Keratinocyte (primary cell): ENCODE measurements around the gene FEZF1. TPM values are rescaled to one million over a fixed set of nuclear protein-coding genes. Genes with fewer than 3 reads are reported as not detected.
A peak's percentile ranks its signal among the peaks of the same experiment; 100 is the strongest.

ENCODE experiments used
- DNase-seq: peaks from one replicate; pipeline ENCODE4 v3.0.0-alpha.2; 2011; ENCODE audit warnings: low read depth, missing footprints, low spot score
- FAIRE-seq: peaks from 2 replicates; lab custom pipeline; 2011; peaks lifted over from hg19 to GRCh38; lab: Jason Lieb, UNC
- H2AFZ ChIP-seq: 2 replicates; pipeline ENCODE4 v1.6.0; 2012; ENCODE audit warnings: low read length, control low read depth, inconsistent platforms; ENCODE audit not compliant: control insufficient read depth
- H3K27ac ChIP-seq: 2 replicates; pipeline ENCODE4 v1.5.1; 2011; ENCODE audit warnings: low read length; ENCODE audit not compliant: control insufficient read depth, insufficient read depth
- H3K27me3 ChIP-seq: 3 replicates; pipeline ENCODE4 v1.6.0; 2011; ENCODE audit warnings: low read length; ENCODE audit not compliant: control insufficient read depth, insufficient read depth; ENCODE audit errors: extremely low read depth
- H3K36me3 ChIP-seq, 2 experiments: 2 replicates in 1 of 2; 3 replicates in 1 of 2; pipeline ENCODE4 v1.5.1; 2011; ENCODE audit warnings: low read length in 2 of 2, mild to moderate bottlenecking in 1 of 2; ENCODE audit not compliant: control insufficient read depth in 2 of 2, insufficient read depth in 2 of 2; ENCODE audit errors: extremely low read depth in 1 of 2
- H3K4me1 ChIP-seq: 3 replicates; pipeline ENCODE4 v1.5.1; 2011; ENCODE audit warnings: low read length; ENCODE audit not compliant: control insufficient read depth, insufficient read depth; ENCODE audit errors: extremely low read depth
- H3K4me2 ChIP-seq: 3 replicates; pipeline ENCODE4 v1.6.0; 2011; ENCODE audit warnings: low read depth, low read length; ENCODE audit not compliant: control insufficient read depth, insufficient read depth; ENCODE audit errors: extremely low read depth
- H3K4me3 ChIP-seq, 3 experiments: fragments of 200-600 bp in 1 of 3; sonication (generic) in 1 of 3; 2 replicates in 2 of 3; 3 replicates in 1 of 3; pipeline ENCODE4 v1.5.1; 2011 to 2016; ENCODE audit warnings: low read length in 3 of 3, mild to moderate bottlenecking in 3 of 3, control low read depth in 2 of 3, inconsistent platforms in 1 of 3, low read depth in 1 of 3, mixed read lengths in 1 of 3, mixed run types in 1 of 3, moderate library complexity in 1 of 3; ENCODE audit not compliant: control insufficient read depth in 2 of 3, insufficient read depth in 2 of 3; ENCODE audit errors: extremely low read depth in 1 of 3
- H3K79me2 ChIP-seq: 2 replicates; pipeline ENCODE4 v1.6.0; 2012; ENCODE audit warnings: low read length; ENCODE audit not compliant: control insufficient read depth, insufficient read depth
- H3K9ac ChIP-seq: 3 replicates; pipeline ENCODE4 v1.6.0; 2011; ENCODE audit warnings: low read length; ENCODE audit not compliant: control insufficient read depth, insufficient read depth; ENCODE audit errors: extremely low read depth
- H3K9me1 ChIP-seq: 3 replicates; pipeline ENCODE4 v1.6.0; 2011; ENCODE audit warnings: low read length; ENCODE audit not compliant: control insufficient read depth, insufficient read depth; ENCODE audit errors: extremely low read depth
- H3K9me3 ChIP-seq: 2 replicates; pipeline ENCODE4 v1.5.1; 2012; ENCODE audit warnings: low read depth, low read length; ENCODE audit not compliant: control insufficient read depth
- H4K20me1 ChIP-seq: 3 replicates; pipeline ENCODE4 v1.6.0; 2011; ENCODE audit warnings: low read length; ENCODE audit not compliant: control insufficient read depth, insufficient read depth; ENCODE audit errors: extremely low read depth
- EZH2 ChIP-seq: IDR thresholded peaks from one replicate; pipeline ENCODE4 v1.6.1; 2012; ENCODE audit warnings: inconsistent platforms, mild to moderate bottlenecking, low read length, moderate library complexity
- dilution Hi-C: fragments of 300-500 bp; cut with MboI; formaldehyde crosslinking; loops from one replicate; pipeline ENCODE4 v1.7.0; 2020; ENCODE audit warnings: low sequenced_read_pairs; ENCODE audit not compliant: extremely low pct_ligation_motif_present
- polyA plus RNA-seq, 5 experiments: library from polyadenylated mRNA; depleted of rRNA in 3 of 5; stranded (reverse) in 3 of 5; stranded (forward) in 1 of 5; unstranded in 1 of 5; fragments of >200 nt; gene quantifications; 1 replicate in 1 of 5; 2 replicates in 3 of 5; 3 replicates in 1 of 5; pipeline versions ENCODE4 v1.2.1 to v1.2.3, GENCODE V29; 2011 to 2012; ENCODE audit warnings: missing spikeins in 2 of 5, low read depth in 1 of 5, low replicate concordance in 1 of 5
- TF ChIP-seq, protein P1 (sequence below), 3 experiments: IDR thresholded peaks in 1 of 3; conservative IDR thresholded peaks in 1 of 3; optimal IDR thresholded peaks in 1 of 3; 2 replicates in 2 of 3; 3 replicates in 1 of 3; pipeline versions ENCODE3 to v1.5.1; 2011; ENCODE audit warnings: low read length in 3 of 3, mild to moderate bottlenecking in 3 of 3, moderate library complexity in 2 of 3, control low read depth in 1 of 3, inconsistent platforms in 1 of 3; ENCODE audit not compliant: insufficient read depth in 2 of 3; ENCODE audit errors: extremely low read depth in 1 of 3

Gene FEZF1
- polyA plus RNA-seq, 1 donor (not counting 4 experiments of a cell fraction or from before 2014, with no cell fraction given), result not detected

DNA sequence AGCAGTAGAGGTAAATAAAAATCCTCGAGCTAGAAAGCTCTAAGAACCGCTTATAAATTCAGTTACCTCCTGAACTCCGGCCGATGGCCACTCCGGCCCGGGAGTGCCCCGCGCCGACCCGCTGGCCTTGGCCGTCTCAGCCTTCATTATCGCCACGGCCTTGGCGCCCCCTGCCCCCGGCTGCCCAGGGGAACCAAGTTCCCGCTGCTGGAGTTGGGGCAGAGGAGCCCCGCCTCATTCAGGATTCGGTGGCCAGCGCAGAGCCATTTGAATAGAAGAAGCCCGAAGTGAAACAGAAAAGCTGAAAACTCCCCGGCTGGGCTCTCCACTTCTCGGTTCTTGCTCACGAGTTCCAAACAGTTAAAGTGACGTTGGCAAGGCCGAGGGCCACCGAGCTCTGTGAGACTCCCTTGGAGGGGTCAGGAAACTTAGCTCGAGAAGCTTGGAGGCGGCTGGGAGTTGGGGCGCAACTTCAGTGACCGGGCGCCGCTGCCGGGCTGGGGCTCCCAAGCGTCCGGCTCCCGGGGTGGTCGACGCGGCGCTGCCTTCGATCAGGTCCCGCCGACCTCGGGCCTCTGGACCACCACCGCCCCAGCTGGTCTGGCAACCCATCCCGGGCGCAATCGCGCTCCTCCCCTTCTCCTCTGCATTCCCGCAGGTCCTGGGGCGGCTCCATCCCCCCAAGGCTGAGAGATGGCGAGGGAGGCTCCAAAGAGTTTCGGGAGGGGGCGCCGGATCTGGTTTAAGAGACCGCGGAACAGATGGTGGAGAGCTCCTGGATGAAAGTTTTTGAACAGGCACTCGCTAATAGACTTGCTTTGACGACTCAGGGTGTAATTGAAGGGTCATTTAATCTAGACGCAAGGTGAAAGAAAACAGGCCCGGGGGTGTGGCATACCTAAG is 5.8 kb upstream of the FEZF1 start:
- DNase-seq, result no peak
- Histone ChIP-seq H3K9me3 (no peaks in the 10 kb centered on the region), H3K9me1 (no peaks in the 10 kb centered on the region), H3K79me2 (no peaks in the 10 kb centered on the region), H3K36me3 (no peaks in the 10 kb centered on the region), H3K9ac (no peak overlapping the region), H3K27me3 (peaks cover 91% of the 10 kb centered on the region), H3K4me3 (no peak overlapping the region), H4K20me1 (no peaks in the 10 kb centered on the region), H3K4me1 (no peaks in the 10 kb centered on the region), H3K27ac (no peak overlapping the region), H2AFZ (no peak overlapping the region), H3K4me2 (peak overlapping the region; percentile 51)
- no peak for FAIRE-seq
- dilution Hi-C loops, result no loop called here
- peak; percentile 77 for TF ChIP-seq EZH2
- TF ChIP-seq, protein P1, sequence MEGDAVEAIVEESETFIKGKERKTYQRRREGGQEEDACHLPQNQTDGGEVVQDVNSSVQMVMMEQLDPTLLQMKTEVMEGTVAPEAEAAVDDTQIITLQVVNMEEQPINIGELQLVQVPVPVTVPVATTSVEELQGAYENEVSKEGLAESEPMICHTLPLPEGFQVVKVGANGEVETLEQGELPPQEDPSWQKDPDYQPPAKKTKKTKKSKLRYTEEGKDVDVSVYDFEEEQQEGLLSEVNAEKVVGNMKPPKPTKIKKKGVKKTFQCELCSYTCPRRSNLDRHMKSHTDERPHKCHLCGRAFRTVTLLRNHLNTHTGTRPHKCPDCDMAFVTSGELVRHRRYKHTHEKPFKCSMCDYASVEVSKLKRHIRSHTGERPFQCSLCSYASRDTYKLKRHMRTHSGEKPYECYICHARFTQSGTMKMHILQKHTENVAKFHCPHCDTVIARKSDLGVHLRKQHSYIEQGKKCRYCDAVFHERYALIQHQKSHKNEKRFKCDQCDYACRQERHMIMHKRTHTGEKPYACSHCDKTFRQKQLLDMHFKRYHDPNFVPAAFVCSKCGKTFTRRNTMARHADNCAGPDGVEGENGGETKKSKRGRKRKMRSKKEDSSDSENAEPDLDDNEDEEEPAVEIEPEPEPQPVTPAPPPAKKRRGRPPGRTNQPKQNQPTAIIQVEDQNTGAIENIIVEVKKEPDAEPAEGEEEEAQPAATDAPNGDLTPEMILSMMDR (optimal IDR thresholded peaks at IDR 0.05 in 1 of 3, IDR thresholded peaks at IDR 0.05 in 1 of 3, conservative IDR thresholded peaks at IDR 0.05 in 1 of 3; ENCODE audit: extremely low read depth in 1 of 3, insufficient read depth in 2 of 3, low read length in 3 of 3), result no peak

DNA sequence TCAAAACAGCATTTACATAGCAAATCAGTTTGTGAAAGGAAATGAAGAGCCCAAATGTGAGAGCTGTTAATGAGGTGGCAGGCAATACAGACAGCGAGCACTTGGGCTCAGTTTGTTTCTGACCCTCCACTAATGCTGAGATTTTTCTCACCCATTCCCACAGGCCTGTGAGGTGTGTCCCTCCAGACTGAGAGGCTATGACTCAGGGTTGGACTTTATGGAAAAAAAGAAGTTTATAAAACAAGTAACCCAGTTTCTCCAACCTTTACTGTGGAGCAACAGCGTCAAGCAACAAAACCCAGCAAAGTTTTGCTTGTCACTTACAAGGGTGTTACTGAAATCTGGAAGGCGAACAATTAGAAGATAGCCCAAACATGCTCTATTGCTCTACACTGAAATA is 4.9 kb upstream of the FEZF1 start:
- H3K9me3 ChIP-seq, result no peaks in the 10 kb centered on the region
- no peak overlapping the region for H3K9ac ChIP-seq
- H3K9me1 ChIP-seq, result no peaks in the 10 kb centered on the region
- dilution Hi-C loops, result no loop called here
- H4K20me1 ChIP-seq, result no peaks in the 10 kb centered on the region
- DNase-seq (no peak), FAIRE-seq (no peak)
- no peak overlapping the region for H3K4me2 ChIP-seq
- no peak overlapping the region for H2AFZ ChIP-seq
- H3K4me1 ChIP-seq, result no peaks in the 10 kb centered on the region
- H3K27me3 ChIP-seq, result peaks cover 91% of the 10 kb centered on the region
- H3K27ac ChIP-seq, result no peak overlapping the region
- H3K36me3 ChIP-seq, result no peaks in the 10 kb centered on the region
- TF ChIP-seq, protein P1 (optimal IDR thresholded peaks at IDR 0.05 in 1 of 3, IDR thresholded peaks at IDR 0.05 in 1 of 3, conservative IDR thresholded peaks at IDR 0.05 in 1 of 3; ENCODE audit: extremely low read depth in 1 of 3, insufficient read depth in 2 of 3, low read length in 3 of 3), result no peak
- peak; percentile 4 for TF ChIP-seq EZH2
- H3K79me2 ChIP-seq, result no peaks in the 10 kb centered on the region
- no peak overlapping the region for H3K4me3 ChIP-seq
